Ramos (cell line): ENCODE results near the gene CHD9.
"Not testable (repeated sequence)": the region's sequence is repeated elsewhere in the genome, so short reads cannot be mapped to it uniquely, and the experiment has no call there.

Experiments
- in situ Hi-C: fragments of 300-500 bp; cut with MboI; formaldehyde crosslinking; loops from one replicate; pipeline ENCODE4 v1.14.3; 2022; ENCODE audit warnings: low sequenced_read_pairs; ENCODE audit not compliant: unreplicated experiment

The CHD9 gene

GRCh38 chr16:53047515-53047914 is 7.3 kb upstream of the CHD9 start:
- in situ Hi-C loops, result not testable (repeated sequence)

DNA sequence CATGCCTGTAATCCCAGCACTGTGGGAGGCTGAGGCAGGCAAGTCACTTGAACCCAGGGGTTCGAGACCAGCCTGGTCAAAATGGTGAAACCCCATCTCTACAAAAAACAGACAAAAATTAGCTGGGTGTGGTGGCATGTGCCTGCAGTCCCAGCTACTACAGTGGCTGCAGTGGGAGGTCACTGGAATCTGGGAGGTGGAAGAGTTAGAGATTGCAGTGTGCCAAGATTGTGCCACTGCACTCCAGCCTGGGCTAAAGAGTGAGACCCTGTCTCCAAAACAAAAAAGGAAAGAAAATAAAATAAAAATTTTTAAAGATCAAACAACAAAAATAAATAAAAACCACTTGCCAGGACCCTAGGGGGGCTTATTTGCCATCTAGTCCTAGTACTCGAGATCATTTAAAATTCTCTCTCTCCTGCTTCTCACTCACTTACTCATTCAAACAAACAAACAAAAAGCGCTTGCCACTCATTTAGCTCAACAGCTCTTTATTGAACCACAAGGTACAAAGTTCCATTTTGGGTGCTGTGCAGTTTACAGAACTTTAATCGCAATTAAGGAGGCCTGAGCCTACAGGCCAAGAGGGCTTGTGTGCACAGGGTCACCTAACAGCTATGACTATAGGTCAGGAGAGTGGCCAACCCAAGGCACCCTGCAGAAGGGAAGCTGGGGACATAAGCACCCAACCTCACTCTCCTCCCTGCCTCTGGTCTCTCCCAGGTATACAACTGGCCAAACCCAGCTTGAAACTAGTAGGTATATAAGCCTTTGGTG is 6.5 kb upstream of the CHD9 start:
- in situ Hi-C loops, result no loop called here

DNA sequence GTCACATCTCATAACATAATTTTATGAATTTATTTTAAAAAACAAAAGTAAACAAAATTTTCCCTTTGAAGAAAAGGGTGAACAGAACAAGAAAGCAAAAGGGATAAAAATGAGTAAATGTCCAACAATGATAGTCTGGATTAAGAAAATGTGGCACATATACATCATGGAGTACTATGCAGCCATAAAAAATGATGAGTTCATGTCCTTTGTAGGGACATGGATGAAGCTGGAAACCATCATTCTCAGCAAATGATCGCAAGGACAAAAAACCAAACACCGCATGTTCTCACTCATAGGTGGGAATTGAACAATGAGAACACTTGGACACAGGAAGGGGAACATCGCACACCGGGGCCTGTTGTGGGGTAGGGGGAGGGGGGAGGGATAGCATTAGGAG is 3.5 kb upstream of the CHD9 start:
- in situ Hi-C loops, result loop anchor here (10.0 kb wide), 1 partner anchor 104 kb away; no protein-coding TSS in a partner anchor

GRCh38 chr16:53052519-53053501 is 2.0 kb upstream of the CHD9 start, which contains the start of gene CHD9NB:
Gene CHD9NB (minus strand): TSS chr16:53052897. CDS start chr16:53044158, 8,739 bp downstream.
- in situ Hi-C loops, result loop anchor here (10.0 kb wide), 1 partner anchor 102 kb away; no protein-coding TSS in a partner anchor

GRCh38 chr16:53053967-53054669 is 673 bp upstream of the CHD9 start:
- in situ Hi-C loops, result loop anchor here (10.0 kb wide), 1 partner anchor 101 kb away; no protein-coding TSS in a partner anchor

DNA sequence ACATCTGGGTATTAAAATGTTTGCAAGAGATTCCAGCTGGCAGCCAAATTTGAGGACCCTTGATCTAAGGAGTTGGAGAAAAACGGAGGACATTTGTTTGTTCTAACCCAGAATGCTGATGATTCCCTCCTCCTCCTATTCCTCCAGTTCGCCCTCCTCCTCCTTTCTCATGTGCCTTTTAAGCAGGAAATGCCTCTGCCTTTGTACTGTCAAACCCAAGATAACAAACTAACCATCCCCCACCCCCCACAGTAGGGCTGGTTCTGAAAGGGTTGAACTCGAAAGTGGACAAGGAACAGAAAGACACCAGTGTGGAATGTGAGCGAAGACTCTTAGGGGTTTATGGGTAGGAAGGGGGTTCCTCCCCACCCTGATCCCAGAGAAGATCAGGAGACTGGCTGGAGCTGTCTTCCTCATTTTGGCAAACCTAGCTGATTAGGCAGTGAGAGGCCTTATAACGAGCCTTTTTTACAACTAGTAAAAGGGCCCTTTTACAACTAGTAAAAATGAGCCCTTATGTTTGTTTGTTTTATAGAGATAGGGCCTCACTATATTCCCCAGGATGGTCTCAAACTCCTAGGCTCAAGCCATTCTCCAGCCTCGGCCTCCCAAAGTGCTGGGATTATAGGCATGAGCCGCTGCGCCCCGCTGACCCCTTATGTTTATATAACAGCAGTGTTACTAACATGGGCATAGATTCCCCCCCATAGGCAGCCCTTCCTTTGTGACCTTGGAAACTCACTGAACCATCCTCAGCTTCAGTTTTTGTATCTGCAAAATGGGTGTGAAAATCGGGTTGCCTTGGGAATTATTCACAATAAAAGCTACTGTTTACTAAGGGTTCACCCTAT is 975 bp downstream of the CHD9 start:
- in situ Hi-C loops, result loop anchor here (10.0 kb wide), 1 partner anchor 99 kb away; no protein-coding TSS in a partner anchor

DNA sequence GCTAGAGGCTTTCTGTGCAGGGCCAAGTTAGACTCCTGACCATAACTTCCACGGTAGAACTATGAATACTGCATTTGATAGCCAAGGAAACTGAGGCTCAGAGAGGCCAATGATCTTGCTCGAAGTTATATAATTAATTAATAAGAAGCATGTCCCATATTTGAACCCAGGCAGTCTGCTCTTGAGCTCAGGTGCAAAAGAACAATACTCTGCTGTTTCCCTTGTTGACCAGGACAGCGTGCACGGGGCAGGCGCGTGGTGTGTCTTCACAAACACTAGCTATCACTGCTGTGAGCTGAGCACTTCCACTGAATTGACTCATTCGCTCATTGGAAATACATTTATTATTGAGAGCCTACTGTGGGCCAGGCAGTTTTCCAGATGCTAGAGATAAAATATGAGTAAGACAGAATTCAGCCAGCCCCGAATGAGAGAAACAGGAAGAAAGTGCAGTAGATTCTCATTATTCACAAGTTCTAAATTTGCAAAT is 1.6 kb downstream of the CHD9 start:
- in situ Hi-C loops, result loop anchor here (10.0 kb wide), 1 partner anchor 98 kb away; no protein-coding TSS in a partner anchor

- in situ Hi-C loops, result loop anchor here (10.0 kb wide), 1 partner anchor 97 kb away; no protein-coding TSS in a partner anchor
These were observed 2.9 kb downstream of the CHD9 start for GRCh38 chr16:53057658-53058057.

- in situ Hi-C loops, result loop anchor here (10.0 kb wide), 1 partner anchor 96 kb away; no protein-coding TSS in a partner anchor
These were observed 3.6 kb downstream of the CHD9 start for GRCh38 chr16:53058441-53058840.

DNA sequence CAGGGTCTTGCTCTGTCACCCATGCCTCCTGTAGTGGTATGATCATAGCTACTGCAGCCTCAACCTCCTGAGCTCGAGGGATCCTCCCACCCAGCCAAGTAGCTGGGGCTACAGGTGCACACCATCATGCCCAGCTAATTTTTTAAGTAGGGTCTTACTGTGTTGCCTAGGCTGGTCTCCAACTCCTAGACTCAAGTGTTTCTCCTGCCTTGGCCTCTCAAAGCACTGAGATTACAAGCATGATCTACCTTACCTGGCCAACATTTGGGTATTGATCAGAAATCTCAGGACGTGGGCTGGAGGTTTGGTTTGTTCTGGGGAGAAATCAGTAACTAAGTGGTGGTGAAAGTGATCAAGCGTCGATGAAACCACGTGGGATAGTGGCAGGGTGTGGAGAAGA is 4.1 kb downstream of the CHD9 start:
- in situ Hi-C loops, result loop anchor here (10.0 kb wide), 1 partner anchor 96 kb away; no protein-coding TSS in a partner anchor

DNA sequence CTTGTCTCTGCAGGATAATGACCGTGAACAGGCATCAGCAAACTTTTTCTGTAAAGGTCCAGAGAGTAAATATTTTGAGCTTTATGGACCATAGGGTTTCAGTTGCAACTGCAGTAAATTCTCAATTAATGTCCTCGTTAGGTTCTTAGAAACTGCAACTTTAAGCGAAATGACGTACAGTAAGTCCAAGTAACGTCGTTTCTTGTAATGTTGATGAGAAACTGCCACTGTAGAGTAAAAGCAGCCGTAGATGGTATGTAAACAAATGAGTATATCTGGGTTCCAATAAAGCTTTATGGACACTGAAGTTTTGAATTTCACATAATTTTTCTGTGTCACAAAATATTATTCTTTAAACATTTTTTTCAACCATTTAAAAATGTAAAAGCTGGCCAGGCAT is 4.9 kb downstream of the CHD9 start:
- in situ Hi-C loops, result loop anchor here (10.0 kb wide), 2 partner anchors 95 to 445 kb away; partner anchors contain the start of gene AKTIP

DNA sequence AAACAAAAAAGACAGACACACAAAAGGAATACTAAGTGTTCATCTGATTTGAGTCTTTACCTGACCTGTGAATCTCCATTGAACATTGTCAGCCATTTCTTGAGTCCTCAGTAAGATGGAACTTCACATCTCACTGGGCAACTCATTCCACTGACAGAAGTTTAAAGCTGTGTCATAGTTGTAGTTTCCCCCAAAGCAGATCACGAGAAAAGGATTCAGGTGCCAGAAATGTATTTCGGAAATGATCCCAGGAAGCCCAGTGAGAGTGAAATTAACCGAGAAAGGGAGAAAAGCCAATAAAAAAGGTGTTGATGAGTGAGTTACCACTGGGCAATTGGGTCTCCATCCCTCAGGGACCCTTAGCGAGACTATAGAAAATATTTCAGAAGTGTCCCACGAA is 6.5 kb downstream of the CHD9 start:
- in situ Hi-C loops, result loop anchor here (10.0 kb wide), 1 partner anchor 444 kb away; the partner anchor contains the start of gene AKTIP

- in situ Hi-C loops, result loop anchor here (10.0 kb wide), 1 partner anchor 443 kb away; the partner anchor contains the start of gene AKTIP
These were observed 6.9 kb downstream of the CHD9 start for GRCh38 chr16:53061701-53062159.

DNA sequence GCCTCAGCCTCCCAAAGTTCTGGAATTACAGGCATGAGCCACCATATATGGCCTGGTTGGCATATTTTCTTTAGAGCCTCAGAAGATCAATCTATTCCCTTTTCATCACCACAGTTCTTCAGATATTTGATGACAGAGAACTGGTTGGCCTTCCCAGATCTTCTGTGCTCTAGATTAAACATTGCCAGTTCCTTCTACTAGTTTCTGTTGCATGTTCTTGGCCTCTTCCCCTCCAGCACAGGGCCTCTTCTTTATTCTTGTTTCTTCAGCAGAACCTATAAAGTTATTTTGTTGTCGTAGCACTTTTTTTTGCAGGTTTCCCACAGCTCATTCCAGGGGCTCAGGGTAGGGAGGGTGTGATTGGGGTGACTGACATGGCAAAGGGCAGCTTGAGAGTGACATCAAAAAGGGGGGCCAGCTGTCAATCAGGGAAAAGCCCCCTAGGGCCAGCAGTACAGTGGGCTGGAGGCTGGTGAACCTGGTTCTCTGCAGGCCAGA is 9.3 kb downstream of the CHD9 start:
- in situ Hi-C loops, result loop anchor here (10.0 kb wide), 1 partner anchor 441 kb away; the partner anchor contains the start of gene AKTIP

GRCh38 chr16:53065461-53066061 is 10.8 kb downstream of the CHD9 start:
- in situ Hi-C loops, result loop anchor here (10.0 kb wide), 1 partner anchor 439 kb away; the partner anchor contains the start of gene AKTIP

GRCh38 chr16:53067675-53068074 is 12.9 kb downstream of the CHD9 start:
- in situ Hi-C loops, result loop anchor here (10.0 kb wide), 1 partner anchor 437 kb away; the partner anchor contains the start of gene AKTIP

GRCh38 chr16:53068423-53068833 is 13.6 kb downstream of the CHD9 start:
- in situ Hi-C loops, result loop anchor here (10.0 kb wide), 1 partner anchor 436 kb away; the partner anchor contains the start of gene AKTIP
